HG03025 (cell line): ENCODE measurements around the gene WDR74.
A peak's percentile ranks its signal among the peaks of the same experiment; 100 is the strongest.
"Not testable (repeated sequence)": the region's sequence is repeated elsewhere in the genome, so short reads cannot be mapped to it uniquely, and the experiment has no call there.

Source experiments
- ATAC-seq: cut with Tn5 transposase; IDR thresholded peaks from one replicate; pipeline ENCODE4 v1.9.1; 2021; ENCODE audit warnings: mild to moderate bottlenecking, moderate library complexity; ENCODE audit not compliant: unreplicated experiment, low FRiP score

Gene WDR74

DNA sequence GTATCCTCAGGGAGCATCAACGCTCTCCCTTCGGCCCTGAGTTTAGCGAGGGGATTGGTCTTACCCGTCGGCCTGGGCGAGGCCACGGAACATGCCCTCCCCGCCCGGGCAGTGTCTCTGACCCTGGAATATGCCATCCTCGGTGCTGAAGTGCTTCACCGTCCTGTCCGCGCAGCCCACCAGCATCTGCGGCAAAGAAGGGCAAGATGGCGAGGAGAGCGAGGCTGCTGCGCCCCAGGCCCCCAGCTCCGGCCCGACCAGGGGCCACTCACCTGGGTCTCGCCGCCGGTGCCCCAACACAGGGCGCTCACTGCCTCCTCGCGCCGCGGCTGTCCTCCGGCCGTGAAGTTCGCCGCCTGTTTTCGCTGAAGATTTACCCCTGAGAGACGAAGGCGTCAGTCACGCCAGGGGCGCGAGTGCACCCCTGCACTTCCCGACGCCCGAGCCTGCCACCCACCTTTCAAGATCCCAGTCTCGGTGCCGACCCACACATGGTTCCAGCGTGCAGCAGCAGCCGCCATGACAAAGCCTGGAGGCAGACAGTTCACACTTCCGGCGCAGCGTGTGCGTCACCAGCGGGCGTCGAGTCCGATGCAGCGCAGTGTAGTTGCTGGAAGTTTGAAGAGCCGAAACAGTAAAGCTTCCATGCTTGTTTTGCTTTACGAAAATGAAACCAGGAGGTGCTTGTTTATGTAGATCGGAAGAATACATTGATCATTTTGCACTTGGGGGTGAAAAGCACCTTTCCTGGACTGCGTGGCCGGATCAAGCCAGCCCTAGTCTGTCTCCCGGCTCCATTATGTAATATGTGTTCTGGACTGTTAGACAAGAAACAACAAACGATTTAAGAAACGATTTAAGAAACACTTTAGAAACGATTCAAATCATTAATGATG lies at the start of gene WDR74:
Gene WDR74 (minus strand): TSS at position 541 of the 896 bp plus-strand sequence. CDS start 20 bp downstream, at position 521.
- ATAC-seq = peak; percentile 35

DNA sequence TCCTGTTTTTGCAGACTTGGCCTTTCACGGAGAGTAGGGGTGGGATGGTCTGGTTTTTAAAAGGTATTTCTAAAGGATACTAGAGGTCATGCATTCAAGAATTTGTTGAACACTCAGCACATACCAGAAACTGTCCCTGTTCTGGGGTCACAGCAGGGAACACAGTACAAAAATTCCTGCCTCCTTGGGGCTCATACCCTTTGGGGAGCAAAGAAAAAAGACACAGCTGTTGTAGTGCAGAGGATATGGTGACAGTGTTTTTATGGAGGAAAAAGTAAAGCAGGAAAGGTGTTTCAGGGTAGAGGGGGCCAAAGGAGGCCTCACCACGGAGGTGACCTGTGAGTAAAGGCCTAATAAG lies 49.7 kb upstream of the WDR74 start:
- no peak for ATAC-seq

DNA sequence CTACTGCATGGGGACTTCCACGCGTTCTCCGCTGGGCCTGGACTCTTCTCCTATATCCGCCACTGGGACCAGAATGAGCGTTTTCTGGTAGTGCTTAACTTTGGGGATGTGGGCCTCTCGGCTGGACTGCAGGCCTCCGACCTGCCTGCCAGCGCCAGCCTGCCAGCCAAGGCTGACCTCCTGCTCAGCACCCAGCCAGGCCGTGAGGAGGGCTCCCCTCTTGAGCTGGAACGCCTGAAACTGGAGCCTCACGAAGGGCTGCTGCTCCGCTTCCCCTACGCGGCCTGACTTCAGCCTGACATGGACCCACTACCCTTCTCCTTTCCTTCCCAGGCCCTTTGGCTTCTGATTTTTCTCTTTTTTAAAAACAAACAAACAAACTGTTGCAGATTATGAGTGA lies 49.0 kb upstream of the WDR74 start:
- ATAC-seq = no peak

DNA sequence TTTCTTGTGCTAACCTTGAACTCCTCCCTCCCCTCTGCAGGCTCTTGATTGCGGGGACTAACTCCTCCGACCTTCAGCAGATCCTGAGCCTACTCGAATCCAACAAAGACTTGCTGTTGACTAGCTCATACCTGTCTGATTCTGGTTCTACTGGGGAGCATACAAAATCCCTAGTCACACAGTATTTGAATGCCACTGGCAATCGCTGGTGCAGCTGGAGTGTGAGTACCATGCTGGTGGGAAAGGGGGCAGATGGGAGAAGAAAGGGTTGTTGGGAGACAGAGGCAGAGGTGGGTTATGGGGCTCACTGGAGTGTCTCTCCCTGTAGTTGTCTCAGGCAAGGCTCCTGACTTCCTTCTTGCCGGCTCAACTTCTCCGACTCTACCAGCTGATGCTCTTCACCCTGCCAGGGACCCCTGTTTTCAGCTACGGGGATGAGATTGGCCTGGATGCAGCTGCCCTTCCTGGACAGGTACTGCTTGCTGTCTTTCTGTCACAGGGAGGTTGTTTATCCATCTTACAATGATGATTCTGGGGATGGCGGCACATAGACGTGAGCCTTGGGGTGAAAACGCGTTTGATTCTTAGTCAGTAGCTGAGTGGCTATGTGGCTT lies 45.9 kb upstream of the WDR74 start:
- no peak for ATAC-seq

DNA sequence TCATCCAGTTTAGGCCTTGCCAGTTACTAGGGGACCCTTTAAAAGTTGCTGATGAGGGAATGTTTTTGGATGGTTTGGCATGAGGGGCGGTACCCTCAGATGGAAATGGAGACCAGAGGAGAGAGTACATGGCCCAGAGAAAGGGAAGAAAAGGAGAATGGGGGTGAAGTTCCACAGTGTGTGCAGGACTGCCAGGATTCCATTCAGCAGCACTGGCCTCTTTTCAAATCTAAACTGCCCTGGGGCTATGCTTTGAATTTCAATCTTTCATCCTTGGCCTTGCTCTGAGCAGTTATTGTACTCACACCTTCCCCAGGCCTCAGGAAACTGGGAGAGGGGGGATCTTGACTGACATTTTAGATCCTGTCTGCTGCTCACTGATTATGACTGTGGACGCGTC lies 44.3 kb upstream of the WDR74 start:
- ATAC-seq = no peak

DNA sequence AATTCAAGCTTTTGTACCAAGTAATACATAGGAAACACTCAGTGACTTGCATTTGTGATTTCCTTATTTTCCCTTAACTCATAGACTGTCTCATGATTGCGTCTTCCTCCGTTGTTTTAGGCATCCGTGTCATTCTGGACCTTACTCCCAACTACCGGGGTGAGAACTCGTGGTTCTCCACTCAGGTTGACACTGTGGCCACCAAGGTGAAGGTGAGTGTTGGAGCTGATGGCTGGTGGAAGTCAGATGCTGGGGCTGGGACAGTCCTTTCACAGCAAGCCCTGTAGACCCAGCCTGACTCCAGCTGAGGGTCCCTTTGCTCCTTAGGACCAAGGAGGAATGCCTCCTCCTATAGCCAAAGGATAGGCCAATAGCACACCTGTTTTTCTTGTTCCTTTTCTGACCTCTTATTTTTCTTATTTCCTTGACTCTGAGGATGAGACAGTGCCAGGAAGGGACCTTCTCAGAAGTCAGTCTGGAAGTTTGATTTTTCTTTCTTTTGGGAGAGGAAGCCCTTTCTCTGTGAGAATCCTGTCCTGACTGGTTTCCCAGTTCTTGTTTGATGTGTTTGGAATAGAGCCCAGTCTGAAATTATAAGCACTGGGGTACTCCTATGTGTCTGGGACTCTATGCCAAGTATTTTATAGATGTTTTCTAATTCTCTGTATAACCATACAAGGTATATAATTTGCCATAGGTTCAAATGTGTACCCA lies 43.6 kb upstream of the WDR74 start:
- ATAC-seq = no peak

DNA sequence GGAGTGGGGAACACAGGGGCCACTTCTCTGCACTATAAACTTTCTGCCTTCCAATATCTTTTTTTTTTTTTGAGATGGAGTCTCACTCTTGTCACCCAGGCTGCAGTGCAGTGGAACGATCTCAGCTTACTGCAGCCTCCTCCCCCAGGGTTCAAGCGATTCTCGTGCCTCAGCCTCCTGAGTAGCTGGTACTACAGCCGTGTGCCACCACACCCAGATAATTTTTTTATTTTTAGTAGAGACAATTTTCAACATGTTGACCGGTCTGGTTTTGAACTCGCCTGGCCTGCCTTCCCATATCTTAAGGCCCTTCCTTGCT lies 43.0 kb upstream of the WDR74 start:
- ATAC-seq = no peak

DNA sequence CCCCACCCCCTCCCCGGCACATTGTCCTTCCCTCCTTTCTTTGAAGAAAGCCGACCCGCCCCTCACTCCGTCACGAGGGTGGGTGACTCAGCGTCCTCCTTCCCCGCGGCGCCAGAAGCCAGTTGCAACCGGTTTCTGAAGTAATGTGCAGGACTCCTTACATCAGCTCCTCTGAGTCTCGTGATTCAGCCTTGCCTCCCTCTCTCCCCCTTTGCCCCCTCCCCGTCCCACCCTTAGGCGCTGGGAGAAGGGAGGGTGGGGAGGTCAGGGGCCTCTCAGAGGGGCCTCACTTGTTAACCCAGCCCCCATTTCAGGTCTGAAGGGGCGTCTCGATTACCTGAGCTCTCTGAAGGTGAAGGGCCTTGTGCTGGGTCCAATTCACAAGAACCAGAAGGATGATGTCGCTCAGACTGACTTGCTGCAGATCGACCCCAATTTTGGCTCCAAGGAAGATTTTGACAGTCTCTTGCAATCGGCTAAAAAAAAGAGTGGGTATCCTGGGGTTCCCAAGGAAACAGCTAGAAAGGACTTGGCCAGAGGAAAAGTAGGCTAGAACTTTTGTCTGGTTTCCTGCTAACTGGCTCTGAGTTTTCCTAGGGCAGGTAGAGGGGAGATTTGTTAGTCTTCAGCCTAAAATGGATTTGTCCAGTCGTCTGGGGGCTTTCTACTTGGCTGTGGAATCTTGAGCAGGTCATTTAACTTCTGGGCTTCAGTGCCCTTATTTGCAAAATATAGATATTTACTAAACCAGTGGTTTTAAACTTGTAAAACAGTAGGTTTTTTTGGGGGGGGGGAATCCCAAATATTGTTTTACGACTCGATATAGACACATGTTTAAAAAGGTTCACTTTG lies 42.4 kb upstream of the WDR74 start:
- peak; percentile 14 for ATAC-seq

DNA sequence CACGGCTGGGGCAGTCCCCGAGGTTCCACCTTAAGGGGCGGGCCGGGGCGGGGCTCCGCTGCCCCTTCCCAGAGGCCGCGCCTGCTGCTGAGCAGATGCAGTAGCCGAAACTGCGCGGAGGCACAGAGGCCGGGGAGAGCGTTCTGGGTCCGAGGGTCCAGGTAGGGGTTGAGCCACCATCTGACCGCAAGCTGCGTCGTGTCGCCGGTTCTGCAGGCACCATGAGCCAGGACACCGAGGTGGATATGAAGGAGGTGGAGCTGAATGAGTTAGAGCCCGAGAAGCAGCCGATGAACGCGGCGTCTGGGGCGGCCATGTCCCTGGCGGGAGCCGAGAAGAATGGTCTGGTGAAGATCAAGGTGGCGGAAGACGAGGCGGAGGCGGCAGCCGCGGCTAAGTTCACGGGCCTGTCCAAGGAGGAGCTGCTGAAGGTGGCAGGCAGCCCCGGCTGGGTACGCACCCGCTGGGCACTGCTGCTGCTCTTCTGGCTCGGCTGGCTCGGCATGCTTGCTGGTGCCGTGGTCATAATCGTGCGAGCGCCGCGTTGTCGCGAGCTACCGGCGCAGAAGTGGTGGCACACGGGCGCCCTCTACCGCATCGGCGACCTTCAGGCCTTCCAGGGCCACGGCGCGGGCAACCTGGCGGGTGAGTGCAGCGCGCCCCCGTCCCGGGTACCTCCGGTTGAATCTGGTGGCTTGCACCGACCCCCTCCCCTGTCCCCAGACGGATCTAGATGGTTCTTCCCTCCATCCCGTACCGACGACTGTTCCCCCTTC lies 41.6 kb upstream of the WDR74 start, which contains the start of gene SLC3A2:
Gene SLC3A2 (plus strand): TSS at position 94 of the 776 bp plus-strand sequence. CDS start 128 bp downstream, at position 222.
- ATAC-seq = peak; percentile 69

DNA sequence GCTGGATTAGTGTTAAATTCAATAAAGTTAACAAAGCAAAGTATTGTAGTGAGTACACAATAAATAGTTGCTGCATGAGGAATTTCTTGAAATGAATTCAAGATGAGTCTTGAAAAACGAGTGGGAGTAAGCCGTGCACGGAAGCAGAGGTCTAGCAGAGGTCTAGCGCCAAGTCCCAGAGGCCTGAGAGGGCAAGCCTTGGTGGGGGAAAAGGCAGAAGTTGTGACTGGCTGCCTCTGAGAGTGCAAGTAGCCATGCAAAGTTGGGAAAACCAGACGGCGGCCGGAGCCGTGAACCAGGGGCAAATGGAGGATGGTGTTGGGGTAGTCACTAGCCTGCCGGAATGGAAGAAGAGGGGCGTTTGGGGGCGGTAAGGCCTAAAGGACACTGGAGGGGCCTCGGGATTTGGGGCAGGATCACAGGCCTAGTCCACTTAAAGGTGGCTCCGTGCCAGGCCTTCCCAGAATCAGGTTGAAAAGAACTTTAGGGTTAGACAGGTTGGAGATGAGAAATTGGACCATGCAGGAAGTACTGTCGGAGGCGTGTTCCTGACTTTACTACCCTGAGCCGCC lies 40.9 kb upstream of the WDR74 start:
- no peak for ATAC-seq

DNA sequence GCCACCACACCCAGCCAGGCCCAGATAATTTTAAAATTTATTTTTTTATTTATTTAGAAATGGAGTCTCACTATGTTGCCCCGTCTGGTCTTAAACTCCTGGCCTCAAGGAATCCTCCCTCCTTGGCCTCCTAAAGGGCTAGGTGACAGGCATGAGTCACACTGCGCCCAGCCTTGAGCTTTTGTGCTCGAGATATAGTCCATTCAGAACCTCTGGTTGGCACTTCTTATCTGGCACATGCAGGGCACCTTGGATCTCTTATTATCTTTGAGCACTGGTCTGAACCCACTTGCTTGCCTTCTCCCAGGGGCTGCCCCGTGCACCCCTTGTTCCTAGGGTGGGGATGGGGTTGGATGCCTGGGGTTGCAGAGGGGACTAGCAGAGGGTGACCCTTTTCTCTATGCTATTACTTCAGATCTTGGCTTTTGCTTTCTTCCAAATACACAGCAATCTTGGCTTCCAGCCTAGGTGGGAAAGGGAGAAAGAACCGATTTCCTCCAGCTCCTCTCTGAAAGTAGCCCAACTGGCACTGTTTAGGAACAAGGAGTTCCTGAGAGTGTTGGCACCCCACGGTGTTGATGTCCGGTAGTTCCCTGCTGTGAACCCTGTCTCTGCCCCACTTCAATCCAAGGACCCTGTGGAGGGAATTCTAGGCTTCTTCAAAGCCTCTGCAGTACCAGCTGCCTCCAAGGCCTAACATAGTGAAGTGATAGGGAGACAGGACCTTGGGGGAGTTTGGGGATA lies 40.0 kb upstream of the WDR74 start:
- ATAC-seq = no peak

DNA sequence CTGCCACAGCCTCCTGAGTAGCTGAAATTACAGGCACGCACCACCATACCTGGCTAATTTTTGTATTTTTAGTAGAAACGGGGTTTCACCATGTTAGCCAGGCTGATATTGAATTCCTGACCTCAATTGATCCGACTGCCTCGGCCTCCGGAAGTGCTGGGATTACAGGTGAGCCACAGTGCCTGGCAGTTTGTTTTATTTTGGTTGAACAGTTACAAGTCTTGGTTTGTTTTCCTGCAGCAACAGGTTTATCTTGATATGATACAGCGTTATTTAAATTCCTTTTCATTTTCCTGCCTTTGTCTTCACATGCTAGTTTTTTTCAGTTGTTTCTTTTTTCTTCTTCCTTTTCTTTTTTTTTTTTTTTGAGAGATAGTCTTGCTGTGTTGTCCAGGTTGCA lies 37.3 kb upstream of the WDR74 start:
- no peak for ATAC-seq

DNA sequence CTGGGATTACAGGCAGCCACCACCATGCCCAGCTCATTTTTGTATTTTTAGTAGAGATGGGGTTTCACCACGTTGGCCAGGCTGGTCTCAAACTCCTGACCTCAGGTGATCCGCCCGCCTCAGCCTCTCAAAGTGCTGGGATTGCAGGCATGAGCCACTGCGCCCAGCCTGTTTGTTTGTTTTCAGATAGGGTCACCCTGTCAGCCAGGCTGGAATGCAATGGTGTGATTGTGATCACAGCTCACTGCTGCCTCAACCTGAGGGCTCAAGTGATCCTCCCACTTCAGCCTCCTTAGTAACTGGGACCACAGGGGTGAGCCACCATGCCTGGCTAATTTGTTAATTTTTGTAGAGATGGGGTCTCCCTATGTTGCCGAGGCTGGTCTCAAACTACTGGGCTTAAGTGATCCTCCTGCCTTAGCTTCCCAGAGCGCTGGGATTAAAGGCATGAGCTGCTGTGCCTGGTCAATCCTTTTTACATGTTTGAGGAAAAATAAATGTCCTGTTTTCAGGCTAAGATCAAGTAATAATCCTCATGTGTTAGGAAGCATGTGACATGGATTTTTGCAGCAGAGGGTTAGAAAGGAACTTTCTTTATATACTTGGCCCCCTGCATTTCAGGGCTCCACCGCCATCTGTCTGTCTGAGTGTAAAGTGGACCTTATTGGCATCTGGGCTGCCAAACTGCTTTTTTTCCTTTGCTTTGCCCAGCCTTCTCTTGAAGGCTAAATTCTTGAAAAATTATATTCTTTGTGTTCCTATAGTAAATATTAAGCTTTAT lies 36.5 kb upstream of the WDR74 start:
- ATAC-seq = no peak

DNA sequence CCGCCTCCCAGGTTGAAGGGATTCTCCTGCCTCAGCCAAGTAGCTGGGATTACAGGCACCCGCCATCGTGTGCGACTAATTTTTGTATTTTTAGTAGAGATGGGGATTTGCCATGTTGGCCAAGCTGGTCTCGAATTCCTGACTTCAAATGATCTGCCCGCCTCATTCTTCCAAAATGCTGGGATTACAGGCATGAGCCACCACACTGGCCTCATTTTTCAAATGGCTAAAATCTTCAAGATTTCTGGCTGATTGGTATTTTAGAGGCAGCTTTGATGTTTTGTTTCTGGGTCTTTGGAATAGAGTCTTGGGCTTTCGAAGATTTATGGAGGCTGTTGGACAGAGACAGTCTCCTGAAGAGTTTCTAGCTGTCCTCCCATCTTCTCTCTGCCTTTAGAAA lies 35.5 kb upstream of the WDR74 start:
- no peak for ATAC-seq

DNA sequence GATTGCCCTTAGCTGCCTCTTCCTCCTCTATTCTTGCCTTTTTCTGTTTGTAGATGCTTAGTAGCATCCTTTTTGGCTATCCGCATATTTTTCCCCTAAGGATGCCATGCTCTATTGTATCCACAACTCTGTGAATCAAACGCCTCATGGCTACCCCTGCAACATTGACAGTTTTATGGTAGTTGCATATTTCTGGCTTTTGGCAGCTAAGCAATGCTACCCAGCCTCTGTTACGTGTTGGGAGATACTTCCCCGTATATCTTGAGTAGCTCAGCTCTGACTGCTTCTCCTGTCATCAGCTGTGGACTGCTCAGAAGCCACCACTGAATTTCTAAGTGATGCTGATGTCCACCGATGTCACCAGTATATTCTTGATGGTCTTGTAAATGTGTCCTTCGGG lies 26.2 kb upstream of the WDR74 start:
- no peak for ATAC-seq

DNA sequence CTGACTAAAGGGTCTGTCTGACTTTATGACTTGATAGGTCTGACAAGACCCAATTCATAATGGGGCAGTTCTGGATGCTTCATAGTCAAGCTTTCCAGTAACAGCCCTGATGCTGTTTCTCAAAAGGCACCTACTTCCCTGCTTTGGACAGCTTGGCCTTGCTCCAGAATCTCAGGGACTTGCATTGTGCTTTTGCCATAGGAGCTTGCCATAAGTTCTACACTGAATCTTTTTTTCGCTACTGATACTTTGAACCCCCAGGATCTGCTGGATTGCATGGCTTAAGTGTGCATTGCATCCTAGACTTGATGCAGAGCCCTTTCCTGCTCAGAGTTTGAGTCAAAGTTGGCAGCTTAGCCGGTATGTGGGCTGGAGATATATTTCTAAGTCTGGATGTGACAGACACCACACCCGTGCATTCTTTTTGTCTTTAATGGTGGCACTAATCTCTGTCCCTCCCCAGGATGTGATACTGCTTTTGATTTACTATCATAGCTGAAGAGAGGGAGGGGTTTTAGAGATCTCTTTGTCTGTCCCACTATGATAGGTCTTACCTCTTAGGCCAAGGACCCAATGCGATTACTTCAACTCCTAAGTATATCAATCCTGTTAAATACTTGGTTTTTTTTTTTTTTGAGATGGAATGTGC lies 24.4 kb upstream of the WDR74 start:
- ATAC-seq = no peak

DNA sequence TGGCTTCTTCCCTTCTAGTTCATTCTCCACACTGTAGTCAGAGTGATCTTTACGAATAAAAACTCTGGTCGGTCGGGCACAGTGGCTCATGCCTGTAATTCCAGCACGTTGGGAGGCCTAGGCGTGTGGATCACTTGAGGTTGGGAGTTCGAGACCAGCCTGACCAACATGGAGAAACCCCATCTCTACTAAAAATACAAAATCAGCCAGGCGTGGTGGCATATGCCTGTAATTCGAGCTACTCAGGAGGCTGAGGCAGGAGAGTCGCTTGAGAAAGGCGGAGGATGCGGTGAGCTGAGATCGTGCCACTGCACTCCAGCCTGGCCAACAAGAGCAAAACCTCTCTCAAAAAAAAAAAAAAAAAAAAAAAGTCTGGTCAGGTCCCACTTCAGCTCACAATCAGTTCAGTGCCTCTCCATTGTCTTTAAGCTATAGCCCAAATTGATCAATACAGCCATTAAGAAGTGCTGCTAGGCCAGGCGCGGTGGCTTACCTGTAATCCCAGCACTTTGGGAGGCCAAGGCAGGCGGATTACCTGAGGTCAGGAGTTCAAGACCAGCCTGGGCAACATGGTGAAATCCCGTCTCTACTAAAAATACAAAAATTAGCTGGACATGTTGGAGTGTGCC lies 22.3 kb upstream of the WDR74 start:
- ATAC-seq = not testable (repeated sequence)
